Fibroblast of lung (primary cell): ENCODE data around the gene TRAPPC12.

ENCODE experiments used
- EZH2 ChIP-seq: IDR thresholded peaks from 2 replicates; pipeline ENCODE4 v1.5.1; 2012; ENCODE audit warnings: low read length, control low read depth, mild to moderate bottlenecking; ENCODE audit errors: missing control alignments
- TF ChIP-seq, protein P1 (sequence below), 2 donors: IDR thresholded peaks in 1 of 2; conservative IDR thresholded peaks in 1 of 2; 1 replicate in 1 of 2; 2 replicates in 1 of 2; pipeline ENCODE4 v1.5.1; 2011 to 2012; ENCODE audit warnings: low read length in 2 of 2, control low read depth in 1 of 2, inconsistent platforms in 1 of 2, low read depth in 1 of 2, mild to moderate bottlenecking in 1 of 2

GRCh38 chr2:3342324-3342723 is 37.2 kb upstream of the TRAPPC12 start:
- no peak for TF ChIP-seq EZH2
- TF ChIP-seq, protein P1, sequence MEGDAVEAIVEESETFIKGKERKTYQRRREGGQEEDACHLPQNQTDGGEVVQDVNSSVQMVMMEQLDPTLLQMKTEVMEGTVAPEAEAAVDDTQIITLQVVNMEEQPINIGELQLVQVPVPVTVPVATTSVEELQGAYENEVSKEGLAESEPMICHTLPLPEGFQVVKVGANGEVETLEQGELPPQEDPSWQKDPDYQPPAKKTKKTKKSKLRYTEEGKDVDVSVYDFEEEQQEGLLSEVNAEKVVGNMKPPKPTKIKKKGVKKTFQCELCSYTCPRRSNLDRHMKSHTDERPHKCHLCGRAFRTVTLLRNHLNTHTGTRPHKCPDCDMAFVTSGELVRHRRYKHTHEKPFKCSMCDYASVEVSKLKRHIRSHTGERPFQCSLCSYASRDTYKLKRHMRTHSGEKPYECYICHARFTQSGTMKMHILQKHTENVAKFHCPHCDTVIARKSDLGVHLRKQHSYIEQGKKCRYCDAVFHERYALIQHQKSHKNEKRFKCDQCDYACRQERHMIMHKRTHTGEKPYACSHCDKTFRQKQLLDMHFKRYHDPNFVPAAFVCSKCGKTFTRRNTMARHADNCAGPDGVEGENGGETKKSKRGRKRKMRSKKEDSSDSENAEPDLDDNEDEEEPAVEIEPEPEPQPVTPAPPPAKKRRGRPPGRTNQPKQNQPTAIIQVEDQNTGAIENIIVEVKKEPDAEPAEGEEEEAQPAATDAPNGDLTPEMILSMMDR (conservative IDR thresholded peaks at IDR 0.05 in 1 of 2, IDR thresholded peaks at IDR 0.05 in 1 of 2; ENCODE audit: low read depth in 1 of 2, low read length in 2 of 2) = no peak
